Stimulated activated CD4-positive, alpha-beta T cell treated with anti-CD3 and anti-CD28 coated beads, TNF-alpha, amount 100 ng/mL, for 24 hours (primary cell): ENCODE results near the gene PDIA3.

Source experiments
- DNase-seq, 3 experiments: peaks; one replicate each; pipeline ENCODE4 v3.0.0-alpha.2; 2020; ENCODE audit warnings: low read depth in 3 of 3

Gene PDIA3

GRCh38 chr15:43821505-43821904 is 75.3 kb downstream of the PDIA3 start:
- DNase-seq, result no peak
